ENCODE results near the gene ISL2.

ISL2 gene

GRCh38 chr15:76376029-76376428 is 39.5 kb downstream of the ISL2 start:
- no peak for DNase-seq (ENCODE audit: low read depth, low spot score)

- no peak for DNase-seq (ENCODE audit: low read depth, low spot score)
These were observed 40.2 kb downstream of the ISL2 start for GRCh38 chr15:76376816-76377215.

GRCh38 chr15:76377217-76377616 is 40.6 kb downstream of the ISL2 start:
- DNase-seq (ENCODE audit: low read depth, low spot score) = no peak

GRCh38 chr15:76377751-76378150 is 41.2 kb downstream of the ISL2 start:
- no peak for DNase-seq (ENCODE audit: low read depth, low spot score)

GRCh38 chr15:76378691-76379090 is 42.1 kb downstream of the ISL2 start:
- no peak for DNase-seq (ENCODE audit: low read depth, low spot score)

GRCh38 chr15:76380249-76380648 is 43.7 kb downstream of the ISL2 start:
- DNase-seq (ENCODE audit: low read depth, low spot score) = no peak

GRCh38 chr15:76381366-76381765 is 44.8 kb downstream of the ISL2 start:
- DNase-seq (ENCODE audit: low read depth, low spot score) = no peak

- no peak for DNase-seq (ENCODE audit: low read depth, low spot score)
These were observed 46.6 kb downstream of the ISL2 start for GRCh38 chr15:76382987-76383728.

GRCh38 chr15:76384409-76384808 is 47.8 kb downstream of the ISL2 start:
- DNase-seq (ENCODE audit: low read depth, low spot score) = no peak

GRCh38 chr15:76386178-76386577 is 49.6 kb downstream of the ISL2 start:
- DNase-seq (ENCODE audit: low read depth, low spot score) = no peak

GRCh38 chr15:76386926-76387325 is 50.4 kb downstream of the ISL2 start:
- DNase-seq (ENCODE audit: low read depth, low spot score) = no peak

GRCh38 chr15:76390571-76390970 is 54.0 kb downstream of the ISL2 start:
- DNase-seq (ENCODE audit: low read depth, low spot score) = no peak

- no peak for DNase-seq (ENCODE audit: low read depth, low spot score)
These were observed 54.7 kb downstream of the ISL2 start for GRCh38 chr15:76391309-76391708.

GRCh38 chr15:76391847-76392246 is 55.3 kb downstream of the ISL2 start:
- DNase-seq (ENCODE audit: low read depth, low spot score) = no peak

Data from activated naive CD8-positive, alpha-beta T cell treated with anti-CD3 and anti-CD28 coated beads, Interleukin-2, amount 50 U/mL, for 16 hours (primary cell).